ENCODE measurements around the gene BFSP2.

GRCh38 chr3:133440652-133441051 lies 40.8 kb downstream of the BFSP2 start:
- TF ChIP-seq CTCF (IDR thresholded peaks at IDR 0.05) = no peak
- no peak for TF ChIP-seq EZH2 (IDR thresholded peaks at IDR 0.05; ENCODE audit: borderline replicate concordance, insufficient read depth, low read depth, low read length, poor library complexity, severe bottlenecking)
